GM12864 (cell line): Measurements from ENCODE around the gene PRKG1.

Experiments
- DNase-seq: peaks from one replicate; pipeline ENCODE4 v3.0.0-alpha.2; 2011; ENCODE audit warnings: low read depth
- H3K4me3 ChIP-seq: 2 replicates; pipeline ENCODE4 v1.5.1; 2011; ENCODE audit warnings: mild to moderate bottlenecking, low read depth, low read length, control low read depth
- TF ChIP-seq, protein P1 (sequence below): IDR thresholded peaks from 2 replicates; pipeline ENCODE4 v1.5.1; 2011; ENCODE audit warnings: low read depth, mild to moderate bottlenecking, moderate library complexity, low read length, control low read depth, inconsistent platforms; ENCODE audit errors: missing control alignments

Gene PRKG1

DNA sequence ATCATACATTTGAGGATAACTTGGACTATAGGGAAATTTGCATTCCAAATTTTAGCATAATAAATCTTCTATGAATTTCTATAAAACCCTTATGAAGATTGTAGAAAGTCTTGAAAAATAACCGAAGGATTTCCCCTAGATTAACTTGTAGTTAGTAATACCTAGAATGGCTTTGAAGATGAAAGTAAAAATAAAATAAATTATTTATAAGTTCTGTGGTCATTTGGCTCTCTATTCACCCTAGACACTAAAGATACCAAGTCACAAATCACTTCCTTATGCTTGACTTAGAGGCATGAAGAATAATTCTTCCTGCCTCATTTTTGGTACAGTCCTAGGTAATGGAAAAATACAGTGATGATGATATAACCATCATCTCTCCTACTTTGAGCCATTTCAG lies 545.8 kb downstream of the PRKG1 start:
- TF ChIP-seq, protein P1, sequence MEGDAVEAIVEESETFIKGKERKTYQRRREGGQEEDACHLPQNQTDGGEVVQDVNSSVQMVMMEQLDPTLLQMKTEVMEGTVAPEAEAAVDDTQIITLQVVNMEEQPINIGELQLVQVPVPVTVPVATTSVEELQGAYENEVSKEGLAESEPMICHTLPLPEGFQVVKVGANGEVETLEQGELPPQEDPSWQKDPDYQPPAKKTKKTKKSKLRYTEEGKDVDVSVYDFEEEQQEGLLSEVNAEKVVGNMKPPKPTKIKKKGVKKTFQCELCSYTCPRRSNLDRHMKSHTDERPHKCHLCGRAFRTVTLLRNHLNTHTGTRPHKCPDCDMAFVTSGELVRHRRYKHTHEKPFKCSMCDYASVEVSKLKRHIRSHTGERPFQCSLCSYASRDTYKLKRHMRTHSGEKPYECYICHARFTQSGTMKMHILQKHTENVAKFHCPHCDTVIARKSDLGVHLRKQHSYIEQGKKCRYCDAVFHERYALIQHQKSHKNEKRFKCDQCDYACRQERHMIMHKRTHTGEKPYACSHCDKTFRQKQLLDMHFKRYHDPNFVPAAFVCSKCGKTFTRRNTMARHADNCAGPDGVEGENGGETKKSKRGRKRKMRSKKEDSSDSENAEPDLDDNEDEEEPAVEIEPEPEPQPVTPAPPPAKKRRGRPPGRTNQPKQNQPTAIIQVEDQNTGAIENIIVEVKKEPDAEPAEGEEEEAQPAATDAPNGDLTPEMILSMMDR: no peak
- no peak for DNase-seq
- H3K4me3 ChIP-seq: no peak overlapping the region

DNA sequence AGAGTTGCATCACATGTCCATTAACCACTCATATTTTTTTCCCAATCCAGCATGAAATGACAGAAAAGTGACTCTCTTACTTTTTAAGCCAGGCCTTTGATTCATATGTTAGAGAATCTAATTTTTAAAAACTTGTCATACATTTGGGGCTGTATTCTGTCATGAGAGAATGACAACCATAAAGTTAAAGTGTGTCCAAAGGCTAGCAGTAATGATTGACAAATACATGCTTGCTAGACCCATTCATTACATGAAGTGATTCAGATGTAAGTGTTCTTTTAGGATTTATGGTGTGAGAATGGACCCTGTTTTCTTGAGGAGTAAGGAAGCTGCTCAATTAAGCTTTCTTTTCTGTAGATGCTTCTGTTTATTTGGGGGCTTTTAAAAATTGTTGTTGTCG lies 549.7 kb downstream of the PRKG1 start:
- H3K4me3 ChIP-seq: no peak overlapping the region
- DNase-seq: no peak
- TF ChIP-seq, protein P1: no peak

DNA sequence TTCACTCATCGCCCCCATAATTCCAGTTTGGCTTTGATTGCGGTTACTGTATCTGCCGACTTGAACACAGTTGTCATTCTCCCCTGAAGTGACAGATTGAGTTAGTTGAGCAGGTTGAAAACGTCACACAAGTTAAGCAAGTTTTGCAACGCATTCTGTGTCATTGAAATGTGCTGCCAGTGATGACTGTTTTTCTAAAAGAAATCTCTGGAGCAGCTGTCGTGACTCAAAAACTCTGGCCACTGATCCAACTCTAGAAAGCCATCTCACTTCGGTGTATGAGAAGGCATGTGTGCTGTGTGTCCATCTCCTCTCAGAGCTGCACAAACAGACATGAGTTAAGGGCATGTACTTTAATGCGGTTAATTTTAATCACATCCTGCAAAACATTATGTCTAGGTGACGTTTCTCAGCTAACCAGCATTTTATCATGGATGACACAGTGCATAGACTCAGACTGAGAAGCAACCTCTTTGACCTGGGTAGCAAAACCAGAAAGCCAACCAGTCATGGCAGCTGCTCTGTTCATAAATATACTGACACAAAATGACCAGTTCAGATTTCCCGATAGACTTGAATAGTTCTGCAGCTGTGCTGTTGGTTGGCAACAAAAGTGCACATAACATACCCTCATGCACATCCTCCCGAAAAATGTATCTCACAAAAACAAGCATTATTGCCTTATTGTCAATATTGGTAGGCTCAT lies 555.8 kb downstream of the PRKG1 start:
- H3K4me3 ChIP-seq: no peak overlapping the region
- TF ChIP-seq, protein P1: no peak

DNA sequence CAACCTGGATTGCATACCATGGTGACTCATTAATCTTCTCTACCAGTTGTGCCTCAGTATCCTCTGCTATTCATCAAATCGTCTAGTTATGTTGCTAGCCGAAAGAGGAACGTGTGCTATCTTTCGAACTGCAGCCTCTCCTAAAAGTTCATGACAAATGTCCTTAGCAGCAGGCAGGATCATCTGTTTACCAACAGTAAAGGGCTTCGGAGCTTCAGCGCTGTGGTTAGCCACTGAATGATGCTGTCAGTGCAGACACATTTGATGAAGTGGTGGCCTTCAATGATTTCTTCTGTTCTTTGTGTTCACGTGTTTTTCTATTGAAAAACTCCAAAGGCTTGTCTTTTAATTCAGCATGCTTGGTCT lies 556.3 kb downstream of the PRKG1 start:
- TF ChIP-seq, protein P1: no peak
- no peak for DNase-seq
- no peak overlapping the region for H3K4me3 ChIP-seq

More for the DNA sequence above, 555.8 kb downstream of the PRKG1 start:
- DNase-seq: no peak

DNA sequence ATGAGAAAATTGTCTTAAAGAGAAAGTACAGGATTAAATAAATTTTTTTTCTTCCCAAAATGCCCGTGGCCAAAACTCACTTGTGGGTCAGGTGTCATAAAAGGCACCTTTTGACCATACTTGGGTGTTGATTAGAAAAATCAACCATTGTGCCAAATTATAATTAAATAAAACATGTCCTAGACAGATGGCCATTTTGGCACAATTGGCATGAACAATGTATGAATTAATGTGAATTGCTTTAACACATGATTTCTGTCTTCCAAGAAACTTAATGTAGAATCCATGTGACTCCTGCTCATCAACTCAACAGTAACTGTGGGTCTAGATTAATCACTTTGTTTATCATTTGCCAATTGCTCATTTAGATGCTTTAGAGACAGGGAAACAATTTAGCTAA lies 561.1 kb downstream of the PRKG1 start:
- H3K4me3 ChIP-seq: no peak overlapping the region
- TF ChIP-seq, protein P1: no peak
- no peak for DNase-seq

DNA sequence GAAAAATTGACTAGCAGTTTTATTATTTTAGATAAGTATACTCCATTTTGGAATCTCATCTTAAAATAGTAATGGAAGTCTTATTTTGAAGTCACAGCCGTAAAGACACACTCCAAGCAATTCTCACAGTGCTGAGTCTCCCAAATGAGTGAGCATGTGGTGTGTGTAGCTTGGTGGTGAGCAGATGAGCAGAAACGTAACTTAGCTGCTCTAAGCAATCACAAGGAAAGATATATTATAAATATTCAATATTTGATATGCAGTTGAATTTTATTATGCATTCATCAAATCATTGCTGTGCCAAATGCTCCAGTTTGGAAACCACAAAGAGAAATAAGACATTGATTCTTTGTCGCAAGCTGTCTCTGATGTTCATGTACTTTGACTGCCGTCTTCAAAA lies 563.9 kb downstream of the PRKG1 start:
- DNase-seq: no peak
- TF ChIP-seq, protein P1: no peak
- H3K4me3 ChIP-seq: no peak overlapping the region

DNA sequence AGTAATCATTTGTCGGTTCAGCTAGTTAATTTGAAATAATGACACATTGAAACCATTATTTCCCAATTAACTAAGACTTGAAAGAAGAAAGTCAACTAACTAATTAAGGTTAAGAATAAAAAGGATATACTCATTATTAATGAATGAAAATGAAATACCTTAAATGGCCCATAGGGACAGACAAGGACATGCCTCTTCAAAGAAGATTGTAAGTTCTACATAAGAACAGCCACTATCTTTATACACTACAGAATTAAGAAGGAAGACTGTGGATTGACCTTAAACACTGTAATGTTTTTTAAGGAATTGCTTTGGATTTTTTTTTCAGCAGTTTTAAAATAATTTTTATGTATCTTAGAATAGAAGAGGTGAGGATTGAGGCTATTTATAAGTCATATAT lies 564.5 kb downstream of the PRKG1 start:
- no peak for DNase-seq
- H3K4me3 ChIP-seq: no peak overlapping the region
- TF ChIP-seq, protein P1: no peak
